Measurements from ENCODE around the gene RPS21.
A peak's percentile ranks its signal among the peaks of the same experiment; 100 is the strongest.

DNA sequence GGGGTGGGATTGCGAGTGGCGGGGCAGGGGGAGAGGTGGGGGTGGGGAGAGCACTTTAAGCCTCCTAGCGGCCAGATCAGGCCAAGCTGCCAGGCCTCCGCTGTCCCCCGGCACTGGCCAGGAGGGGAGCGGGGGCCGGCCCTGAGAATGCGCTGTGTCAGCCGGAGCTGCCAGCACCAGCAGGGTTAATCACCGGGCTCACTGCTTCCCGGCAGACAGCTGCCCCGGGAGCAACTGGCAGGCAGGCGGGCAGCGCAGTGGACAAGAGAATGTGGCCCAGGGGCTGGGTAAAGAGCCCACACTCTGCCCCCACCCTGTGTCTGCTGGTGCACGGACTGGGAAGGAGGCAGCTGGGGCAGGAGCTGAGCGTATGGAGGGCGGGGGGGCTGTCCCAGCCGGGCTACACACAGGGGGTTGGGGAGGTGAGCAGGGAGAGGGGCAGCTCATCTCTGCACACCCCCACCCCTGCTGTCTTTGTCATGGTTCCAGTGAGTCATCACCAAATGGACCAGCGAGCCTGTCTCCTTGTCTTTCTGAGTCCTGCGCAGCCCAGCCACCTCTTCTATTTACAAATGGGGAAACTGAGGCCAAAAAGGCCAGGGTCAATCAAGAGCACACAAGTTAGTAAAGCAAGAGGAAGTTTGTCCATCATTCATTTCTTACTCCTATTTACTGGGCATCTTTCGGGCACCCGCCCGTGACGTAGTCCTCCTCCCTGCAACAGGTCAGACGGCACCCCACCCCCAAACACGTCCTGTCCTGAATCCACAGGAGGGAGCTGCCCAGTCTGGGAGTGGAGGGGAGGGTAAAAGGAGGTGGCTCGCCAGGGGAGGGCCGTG lies 17.7 kb upstream of the RPS21 start:
- peak in 1 of 2 donors; percentile 46 for TF ChIP-seq POLR2A (IDR thresholded peaks at IDR 0.05)
- TF ChIP-seq, protein P1, sequence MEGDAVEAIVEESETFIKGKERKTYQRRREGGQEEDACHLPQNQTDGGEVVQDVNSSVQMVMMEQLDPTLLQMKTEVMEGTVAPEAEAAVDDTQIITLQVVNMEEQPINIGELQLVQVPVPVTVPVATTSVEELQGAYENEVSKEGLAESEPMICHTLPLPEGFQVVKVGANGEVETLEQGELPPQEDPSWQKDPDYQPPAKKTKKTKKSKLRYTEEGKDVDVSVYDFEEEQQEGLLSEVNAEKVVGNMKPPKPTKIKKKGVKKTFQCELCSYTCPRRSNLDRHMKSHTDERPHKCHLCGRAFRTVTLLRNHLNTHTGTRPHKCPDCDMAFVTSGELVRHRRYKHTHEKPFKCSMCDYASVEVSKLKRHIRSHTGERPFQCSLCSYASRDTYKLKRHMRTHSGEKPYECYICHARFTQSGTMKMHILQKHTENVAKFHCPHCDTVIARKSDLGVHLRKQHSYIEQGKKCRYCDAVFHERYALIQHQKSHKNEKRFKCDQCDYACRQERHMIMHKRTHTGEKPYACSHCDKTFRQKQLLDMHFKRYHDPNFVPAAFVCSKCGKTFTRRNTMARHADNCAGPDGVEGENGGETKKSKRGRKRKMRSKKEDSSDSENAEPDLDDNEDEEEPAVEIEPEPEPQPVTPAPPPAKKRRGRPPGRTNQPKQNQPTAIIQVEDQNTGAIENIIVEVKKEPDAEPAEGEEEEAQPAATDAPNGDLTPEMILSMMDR (IDR thresholded peaks at IDR 0.05): peak in 3 of 6 experiments; percentile 32 to 39 (median 33)

Measured in adrenal gland (tissue), 5 donors.